K562 (cell line): ENCODE data around the gene TERT. TPM values are rescaled to one million over a fixed set of nuclear protein-coding genes. Genes with fewer than 3 reads are reported as not detected.
A peak's percentile ranks its signal among the peaks of the same experiment; 100 is the strongest.

Experiments
- BCL6 ChIP-seq: fragments of 250-450 bp; sonication (Bioruptor Pico); IDR thresholded peaks from 2 replicates; pipeline ENCODE4 v1.4.0; 2020
- FOXM1 ChIP-seq, 2 experiments: fragments of 450-650 bp in 1 of 2; sonication (generic) in 1 of 2; formaldehyde crosslinking in 1 of 2; IDR thresholded peaks; 2 replicates each; pipeline versions ENCODE4 v1.6.1 to v1.9.0; 2017 to 2022; ENCODE audit warnings: low read depth in 2 of 2, mild to moderate bottlenecking in 2 of 2, missing genetic modification reagents in 1 of 2, moderate library complexity in 1 of 2
- LEF1 ChIP-seq: fragments of 450-650 bp; IDR thresholded peaks from 2 replicates; pipeline ENCODE4 v1.6.1; 2016; ENCODE audit warnings: mild to moderate bottlenecking
- NCOR1 ChIP-seq: fragments of 450-650 bp; IDR thresholded peaks from 2 replicates; pipeline ENCODE4 v1.6.1; 2016; ENCODE audit warnings: mild to moderate bottlenecking, moderate library complexity
- NRF1 ChIP-seq, 2 experiments: fragments of 450-650 bp; IDR thresholded peaks in 1 of 2; conservative IDR thresholded peaks in 1 of 2; 2 replicates each; pipeline ENCODE4 v1.6.1; 2014; ENCODE audit warnings: mild to moderate bottlenecking in 2 of 2
- POLR3G ChIP-seq: IDR thresholded peaks from 2 replicates; pipeline ENCODE4 v1.6.1; 2011; ENCODE audit not compliant: insufficient read length, insufficient replicate concordance; ENCODE audit errors: extremely low read depth
- SMAD2 ChIP-seq: fragments of 150-350 bp; IDR thresholded peaks from 2 replicates; pipeline ENCODE4 v1.6.1; 2014; ENCODE audit warnings: low read depth, mild to moderate bottlenecking, low read length
- SMC3 ChIP-seq: conservative IDR thresholded peaks from 2 replicates; pipeline ENCODE4 v1.6.1; 2011; ENCODE audit warnings: low read depth, low read length, improper control_type of control experiment; ENCODE audit not compliant: insufficient read depth
- ZBTB33 ChIP-seq: sonication (generic); formaldehyde crosslinking; IDR thresholded peaks from 2 replicates; pipeline ENCODE4 v1.8.1; 2023; ENCODE audit warnings: mild to moderate bottlenecking, missing genetic modification reagents
- ZBTB7A ChIP-seq: IDR thresholded peaks from 2 replicates; pipeline ENCODE4 v1.6.1; 2011; ENCODE audit warnings: low read depth, mild to moderate bottlenecking, low read length, moderate library complexity, borderline replicate concordance; ENCODE audit not compliant: control insufficient read depth
- ZNF232 ChIP-seq: sonication (generic); formaldehyde crosslinking; IDR thresholded peaks from 2 replicates; pipeline ENCODE4 v1.8.0; 2022; ENCODE audit warnings: mild to moderate bottlenecking, missing genetic modification reagents
- ZNF436 ChIP-seq: fragments of 250-450, 450-650 bp; sonication (Bioruptor Pico); formaldehyde crosslinking; IDR thresholded peaks from 2 replicates; pipeline ENCODE4 v1.7.0; 2020; ENCODE audit warnings: mild to moderate bottlenecking
- ZNF639 ChIP-seq, 2 experiments: fragments of 200-800 bp in 1 of 2; sonication (Bioruptor generic) in 1 of 2; sonication (generic) in 1 of 2; formaldehyde crosslinking in 1 of 2; IDR thresholded peaks in 1 of 2; conservative IDR thresholded peaks in 1 of 2; 2 replicates each; pipeline versions ENCODE4 v1.5.0 to v1.6.1; 2016 to 2020; ENCODE audit warnings: missing compliant biosample characterization in 1 of 2, missing genetic modification characterization in 1 of 2, missing genetic modification reagents in 1 of 2
- polyA plus RNA-seq, 8 experiments: library from polyadenylated mRNA; depleted of rRNA in 4 of 8; stranded (reverse) in 5 of 8; unstranded in 3 of 8; fragments of >200 nt; fragmentation: Nextera tagmentation in 2 of 8; fragmentation: Illumina TruSeq in 1 of 8; extraction: Ambion mirVana in 2 of 8; extraction: Trizol in 1 of 8; gene quantifications; 2 replicates each; pipeline versions ENCODE4 v1.2.1 to v1.2.3, GENCODE V29; 2011 to 2014; ENCODE audit warnings: inconsistent platforms in 1 of 8, missing spikeins in 1 of 8
- total RNA-seq, 7 experiments: library from RNA; depleted of rRNA in 6 of 7; stranded (reverse); fragments of >200 nt in 6 of 7; fragmentation: Illumina TruSeq in 2 of 7; extraction: Trizol in 2 of 7; gene quantifications; 2 replicates each; pipeline versions ENCODE4 v1.2.1 to v1.2.3, GENCODE V29; 2011 to 2021; ENCODE audit warnings: low replicate concordance in 1 of 7
- TF ChIP-seq, protein P1 (sequence below): fragments of 250-450 bp; sonication (Bioruptor Pico); IDR thresholded peaks from 2 replicates; pipeline ENCODE4 v1.4.0; 2020; ENCODE audit warnings: mild to moderate bottlenecking, moderate library complexity
- TF ChIP-seq, protein P2 (sequence below): fragments of 450-650 bp; formaldehyde crosslinking; IDR thresholded peaks from 2 replicates; pipeline ENCODE4 v1.4.0; 2022; ENCODE audit warnings: missing genetic modification characterization
- TF ChIP-seq, protein P3 (sequence below): fragments of 250-450 bp; sonication (Bioruptor Pico); IDR thresholded peaks from 2 replicates; pipeline ENCODE4 v1.5.0; 2020; ENCODE audit warnings: mild to moderate bottlenecking

The TERT gene
- total and polyA plus RNA-seq, 9 of the 15 experiments (the other 6 are each of a cell fraction or from before 2014, with no cell fraction given), result 0.08 to 4.5 (median 0.98) TPM; not detected in 1

DNA sequence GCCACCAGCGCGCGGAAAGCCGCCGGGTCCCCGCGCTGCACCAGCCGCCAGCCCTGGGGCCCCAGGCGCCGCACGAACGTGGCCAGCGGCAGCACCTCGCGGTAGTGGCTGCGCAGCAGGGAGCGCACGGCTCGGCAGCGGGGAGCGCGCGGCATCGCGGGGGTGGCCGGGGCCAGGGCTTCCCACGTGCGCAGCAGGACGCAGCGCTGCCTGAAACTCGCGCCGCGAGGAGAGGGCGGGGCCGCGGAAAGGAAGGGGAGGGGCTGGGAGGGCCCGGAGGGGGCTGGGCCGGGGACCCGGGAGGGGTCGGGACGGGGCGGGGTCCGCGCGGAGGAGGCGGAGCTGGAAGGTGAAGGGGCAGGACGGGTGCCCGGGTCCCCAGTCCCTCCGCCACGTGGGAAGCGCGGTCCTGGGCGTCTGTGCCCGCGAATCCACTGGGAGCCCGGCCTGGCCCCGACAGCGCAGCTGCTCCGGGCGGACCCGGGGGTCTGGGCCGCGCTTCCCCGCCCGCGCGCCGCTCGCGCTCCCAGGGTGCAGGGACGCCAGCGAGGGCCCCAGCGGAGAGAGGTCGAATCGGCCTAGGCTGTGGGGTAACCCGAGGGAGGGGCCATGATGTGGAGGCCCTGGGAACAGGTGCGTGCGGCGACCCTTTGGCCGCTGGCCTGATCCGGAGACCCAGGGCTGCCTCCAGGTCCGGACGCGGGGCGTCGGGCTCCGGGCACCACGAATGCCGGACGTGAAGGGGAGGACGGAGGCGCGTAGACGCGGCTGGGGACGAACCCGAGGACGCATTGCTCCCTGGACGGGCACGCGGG is at the start of gene TERT (continued):
- TF ChIP-seq ZNF639 (CRISPR knock-in tag; conservative IDR thresholded peaks at IDR 0.05 in 1 of 2, IDR thresholded peaks at IDR 0.05 in 1 of 2) (no peak), FOXM1 (IDR thresholded peaks at IDR 0.05; ENCODE audit: low read depth) (no peak), FOXM1 (CRISPR knock-in tag; IDR thresholded peaks at IDR 0.05; ENCODE audit: low read depth) (no peak), NRF1 (conservative IDR thresholded peaks at IDR 0.05 in 1 of 2, IDR thresholded peaks at IDR 0.05 in 1 of 2) (peak in 1 of 2 experiments; percentile 7; a peak in 2 of 4 replicates), ZBTB7A (peak; percentile 41; the same call in 1 of the 2 replicates), SMAD2 (no peak), ZBTB33 (CRISPR knock-in tag) (peak; percentile 67; the same call in 1 of the 2 replicates), ZNF232 (CRISPR knock-in tag) (no peak), LEF1 (no peak), ZNF436 (CRISPR knock-in tag) (no peak), NCOR1 (no peak), SMC3 (no peak), POLR3G (no peak), BCL6 (CRISPR knock-in tag) (no peak)
- TF ChIP-seq, protein P1, sequence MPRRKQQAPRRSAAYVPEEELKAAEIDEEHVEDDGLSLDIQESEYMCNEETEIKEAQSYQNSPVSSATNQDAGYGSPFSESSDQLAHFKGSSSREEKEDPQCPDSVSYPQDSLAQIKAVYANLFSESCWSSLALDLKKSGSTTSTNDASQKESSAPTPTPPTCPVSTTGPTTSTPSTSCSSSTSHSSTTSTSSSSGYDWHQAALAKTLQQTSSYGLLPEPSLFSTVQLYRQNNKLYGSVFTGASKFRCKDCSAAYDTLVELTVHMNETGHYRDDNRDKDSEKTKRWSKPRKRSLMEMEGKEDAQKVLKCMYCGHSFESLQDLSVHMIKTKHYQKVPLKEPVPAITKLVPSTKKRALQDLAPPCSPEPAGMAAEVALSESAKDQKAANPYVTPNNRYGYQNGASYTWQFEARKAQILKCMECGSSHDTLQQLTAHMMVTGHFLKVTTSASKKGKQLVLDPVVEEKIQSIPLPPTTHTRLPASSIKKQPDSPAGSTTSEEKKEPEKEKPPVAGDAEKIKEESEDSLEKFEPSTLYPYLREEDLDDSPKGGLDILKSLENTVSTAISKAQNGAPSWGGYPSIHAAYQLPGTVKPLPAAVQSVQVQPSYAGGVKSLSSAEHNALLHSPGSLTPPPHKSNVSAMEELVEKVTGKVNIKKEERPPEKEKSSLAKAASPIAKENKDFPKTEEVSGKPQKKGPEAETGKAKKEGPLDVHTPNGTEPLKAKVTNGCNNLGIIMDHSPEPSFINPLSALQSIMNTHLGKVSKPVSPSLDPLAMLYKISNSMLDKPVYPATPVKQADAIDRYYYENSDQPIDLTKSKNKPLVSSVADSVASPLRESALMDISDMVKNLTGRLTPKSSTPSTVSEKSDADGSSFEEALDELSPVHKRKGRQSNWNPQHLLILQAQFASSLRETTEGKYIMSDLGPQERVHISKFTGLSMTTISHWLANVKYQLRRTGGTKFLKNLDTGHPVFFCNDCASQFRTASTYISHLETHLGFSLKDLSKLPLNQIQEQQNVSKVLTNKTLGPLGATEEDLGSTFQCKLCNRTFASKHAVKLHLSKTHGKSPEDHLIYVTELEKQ, result no peak
- TF ChIP-seq, protein P2, sequence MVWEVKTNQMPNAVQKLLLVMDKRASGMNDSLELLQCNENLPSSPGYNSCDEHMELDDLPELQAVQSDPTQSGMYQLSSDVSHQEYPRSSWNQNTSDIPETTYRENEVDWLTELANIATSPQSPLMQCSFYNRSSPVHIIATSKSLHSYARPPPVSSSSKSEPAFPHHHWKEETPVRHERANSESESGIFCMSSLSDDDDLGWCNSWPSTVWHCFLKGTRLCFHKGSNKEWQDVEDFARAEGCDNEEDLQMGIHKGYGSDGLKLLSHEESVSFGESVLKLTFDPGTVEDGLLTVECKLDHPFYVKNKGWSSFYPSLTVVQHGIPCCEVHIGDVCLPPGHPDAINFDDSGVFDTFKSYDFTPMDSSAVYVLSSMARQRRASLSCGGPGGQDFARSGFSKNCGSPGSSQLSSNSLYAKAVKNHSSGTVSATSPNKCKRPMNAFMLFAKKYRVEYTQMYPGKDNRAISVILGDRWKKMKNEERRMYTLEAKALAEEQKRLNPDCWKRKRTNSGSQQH (CRISPR knock-in tag), result no peak
- TF ChIP-seq, protein P3, sequence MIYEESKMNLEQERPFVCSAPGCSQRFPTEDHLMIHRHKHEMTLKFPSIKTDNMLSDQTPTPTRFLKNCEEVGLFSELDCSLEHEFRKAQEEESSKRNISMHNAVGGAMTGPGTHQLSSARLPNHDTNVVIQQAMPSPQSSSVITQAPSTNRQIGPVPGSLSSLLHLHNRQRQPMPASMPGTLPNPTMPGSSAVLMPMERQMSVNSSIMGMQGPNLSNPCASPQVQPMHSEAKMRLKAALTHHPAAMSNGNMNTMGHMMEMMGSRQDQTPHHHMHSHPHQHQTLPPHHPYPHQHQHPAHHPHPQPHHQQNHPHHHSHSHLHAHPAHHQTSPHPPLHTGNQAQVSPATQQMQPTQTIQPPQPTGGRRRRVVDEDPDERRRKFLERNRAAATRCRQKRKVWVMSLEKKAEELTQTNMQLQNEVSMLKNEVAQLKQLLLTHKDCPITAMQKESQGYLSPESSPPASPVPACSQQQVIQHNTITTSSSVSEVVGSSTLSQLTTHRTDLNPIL (CRISPR knock-in tag), result no peak
